GM21737 (cell line): ENCODE measurements around the gene TANC2.
A peak's percentile ranks its signal among the peaks of the same experiment; 100 is the strongest.

Source experiments
- ATAC-seq: cut with Tn5 transposase; IDR thresholded peaks from one replicate; pipeline ENCODE4 v1.9.1; 2021; ENCODE audit warnings: mild to moderate bottlenecking, moderate library complexity; ENCODE audit not compliant: unreplicated experiment

The TANC2 gene

DNA sequence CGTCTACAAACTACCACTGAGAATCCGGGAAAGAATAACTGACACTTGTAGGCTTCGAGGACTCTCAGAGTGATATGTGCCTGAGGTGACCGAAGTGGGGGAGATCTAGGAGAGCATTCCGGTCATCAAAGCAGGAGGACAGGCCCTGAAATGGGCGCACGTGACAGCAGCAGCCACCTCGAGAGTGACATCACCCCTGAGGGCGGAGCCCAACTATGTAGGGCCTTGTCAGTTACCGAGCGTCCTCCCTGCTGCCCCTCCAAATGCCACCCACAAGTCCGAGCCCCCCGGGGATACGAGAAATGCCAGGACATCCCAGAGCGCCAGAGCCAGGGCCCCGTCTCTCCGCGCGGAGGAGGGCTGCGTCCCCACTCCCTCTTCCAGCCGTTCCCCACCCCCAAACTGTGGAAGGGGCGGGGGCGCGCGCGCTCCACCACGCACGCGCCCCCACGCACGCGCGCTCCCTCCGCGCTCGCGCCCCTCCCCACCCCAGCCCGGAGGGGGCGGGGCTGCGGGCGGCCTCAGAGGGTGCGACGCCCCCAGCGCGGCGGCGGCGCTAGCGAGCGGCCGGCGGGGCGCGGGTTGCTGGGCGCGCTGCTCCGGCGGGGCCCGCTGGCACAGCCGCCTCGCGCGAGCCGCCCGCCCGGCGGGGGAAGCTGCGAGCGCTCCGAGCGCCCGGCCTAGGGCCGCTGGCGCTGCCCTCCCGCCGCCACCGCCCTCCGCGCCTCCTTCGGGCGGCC is at the start of gene TANC2:
Gene TANC2, plus strand, starts transcription at position 550 of the 740 bp plus-strand sequence. CDS start 43,325 bp downstream, outside the sequence.
- peak; percentile 59 for ATAC-seq

DNA sequence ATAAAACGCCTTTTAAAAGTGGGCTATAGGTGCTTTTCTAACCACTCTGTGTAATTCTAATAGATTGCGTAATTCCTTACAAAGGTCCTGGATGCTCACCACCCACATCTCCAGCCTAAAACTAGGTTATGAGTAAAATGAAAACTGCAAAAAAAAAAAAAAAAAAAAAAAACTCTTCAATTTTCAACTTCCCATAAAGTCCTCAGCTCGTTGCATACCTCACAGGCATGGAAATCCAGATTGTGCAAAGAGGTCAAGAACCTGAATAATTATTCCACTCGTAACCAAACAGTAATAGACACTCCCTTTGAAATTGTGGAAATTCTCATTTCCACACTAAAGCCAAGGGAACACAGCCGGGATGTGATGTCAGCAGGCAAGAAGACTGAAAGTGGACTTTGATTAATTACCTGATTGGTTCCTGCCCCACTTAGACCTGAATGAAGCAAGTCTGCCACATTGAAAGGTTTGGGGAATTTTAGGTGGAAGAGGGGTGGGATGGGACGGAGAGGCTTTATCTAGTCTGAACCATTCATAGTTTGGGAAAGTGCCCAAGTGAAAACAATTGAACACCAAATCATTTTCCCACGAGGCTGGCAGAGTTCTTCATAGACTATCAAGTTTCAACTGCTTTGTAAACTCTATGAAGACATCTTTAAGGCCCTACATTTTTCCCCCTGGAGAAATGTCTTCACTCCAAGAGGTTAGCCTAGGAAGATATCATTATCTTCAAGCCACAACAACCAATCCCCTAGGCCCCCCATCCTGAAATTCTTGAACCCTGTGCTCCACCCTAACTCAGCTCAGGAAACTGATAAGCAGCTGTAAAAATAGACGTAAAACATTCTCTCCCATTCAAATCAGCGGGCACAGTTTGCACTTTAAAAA is 49.1 kb upstream of the TANC2 start:
- ATAC-seq, result no peak

DNA sequence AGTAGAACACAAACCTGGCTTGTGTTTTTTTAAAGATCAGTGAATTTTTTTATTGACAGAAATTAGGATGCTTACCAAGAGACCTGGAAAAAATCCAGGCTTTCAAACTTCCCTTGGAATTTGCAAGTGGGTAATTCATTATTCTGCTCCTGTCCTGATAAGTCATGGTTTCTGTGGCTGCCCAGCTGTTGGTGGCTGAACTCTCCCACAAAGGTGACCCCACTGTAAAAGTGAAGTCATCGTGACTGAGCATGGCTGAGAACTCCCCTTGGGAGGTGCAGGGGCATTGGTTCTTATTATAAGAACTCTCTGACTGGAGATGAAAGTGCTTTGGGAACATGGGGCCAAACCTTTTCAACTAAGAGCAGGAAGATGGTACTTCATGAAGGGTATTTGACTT is 46.6 kb upstream of the TANC2 start:
- ATAC-seq, result no peak

DNA sequence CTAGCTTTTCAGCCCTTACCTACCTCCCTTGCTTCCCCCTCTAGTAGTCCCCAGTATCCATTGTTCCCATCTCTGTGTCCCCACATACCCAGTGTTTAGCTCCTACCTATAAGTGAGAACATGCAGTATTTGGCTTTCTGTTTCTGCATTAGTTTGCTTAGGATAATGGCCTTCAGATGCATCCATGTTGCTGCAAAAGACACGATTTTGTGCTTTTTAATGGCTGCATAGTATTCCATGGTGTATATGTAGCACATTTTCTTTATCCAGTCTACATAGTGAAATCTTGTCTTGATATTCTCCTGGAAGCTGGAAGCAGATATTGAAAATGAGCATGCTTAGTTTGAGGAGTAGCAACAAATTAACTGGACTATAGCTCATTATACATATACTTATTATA is 45.7 kb upstream of the TANC2 start:
- no peak for ATAC-seq

DNA sequence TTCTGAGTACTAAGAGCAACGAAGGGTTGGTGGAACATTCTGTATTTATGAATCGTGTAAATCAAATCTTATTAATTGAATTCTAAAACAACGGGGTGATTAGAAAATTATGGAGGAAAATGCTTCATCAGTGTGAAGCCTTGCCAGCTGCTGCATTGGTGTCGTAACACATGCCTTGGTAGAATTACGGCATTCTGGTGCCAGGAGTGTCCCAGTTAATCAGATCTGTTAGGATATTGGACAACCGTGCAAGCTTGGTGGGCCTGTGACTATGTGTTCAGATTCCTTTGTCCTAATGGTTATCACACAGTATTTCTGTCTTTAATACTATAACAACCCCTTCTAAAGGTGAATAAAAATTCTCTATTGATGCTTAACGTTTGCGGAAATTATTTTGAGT is 44.2 kb upstream of the TANC2 start:
- ATAC-seq, result no peak

DNA sequence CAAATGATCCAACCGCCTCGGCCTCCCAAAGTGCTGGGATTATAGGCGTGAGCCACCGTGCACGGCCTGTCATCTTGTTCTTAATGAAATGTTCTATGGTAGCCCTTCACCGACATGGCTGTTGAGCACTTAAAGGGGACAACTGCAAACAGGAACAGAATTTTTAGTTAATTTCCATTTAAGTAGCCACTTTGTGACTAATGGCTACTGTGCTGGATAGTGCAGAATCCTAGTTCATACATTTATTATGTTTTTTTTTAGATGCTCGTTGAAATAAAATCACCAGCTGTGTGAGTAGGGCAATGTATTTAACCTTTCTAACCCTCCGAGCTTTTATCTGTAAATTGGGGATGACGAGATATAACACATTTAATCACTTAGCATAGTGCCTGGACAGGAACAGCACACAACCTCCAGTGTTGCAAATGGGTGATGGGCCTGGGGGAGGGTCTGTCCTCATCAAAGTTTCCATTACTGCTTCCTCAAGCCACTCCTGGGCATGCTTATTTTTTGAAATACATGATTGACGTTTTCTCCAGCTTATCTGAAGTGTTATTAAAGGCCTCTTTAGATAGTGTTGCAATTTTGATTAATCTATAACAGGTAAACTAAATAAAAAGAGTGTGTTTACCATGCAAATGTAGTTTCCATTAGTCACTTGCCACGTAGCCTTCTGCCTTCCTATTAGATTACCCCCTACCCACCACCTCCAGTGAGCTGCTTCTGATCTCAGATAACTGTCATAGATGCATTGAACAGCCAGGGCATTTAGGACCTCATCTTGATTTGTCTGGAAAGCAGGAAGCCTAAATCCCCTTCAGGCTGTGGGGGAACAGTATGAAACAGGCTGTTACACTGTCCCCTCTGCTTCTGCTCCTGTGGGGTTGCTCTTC is 42.5 kb upstream of the TANC2 start:
- no peak for ATAC-seq

DNA sequence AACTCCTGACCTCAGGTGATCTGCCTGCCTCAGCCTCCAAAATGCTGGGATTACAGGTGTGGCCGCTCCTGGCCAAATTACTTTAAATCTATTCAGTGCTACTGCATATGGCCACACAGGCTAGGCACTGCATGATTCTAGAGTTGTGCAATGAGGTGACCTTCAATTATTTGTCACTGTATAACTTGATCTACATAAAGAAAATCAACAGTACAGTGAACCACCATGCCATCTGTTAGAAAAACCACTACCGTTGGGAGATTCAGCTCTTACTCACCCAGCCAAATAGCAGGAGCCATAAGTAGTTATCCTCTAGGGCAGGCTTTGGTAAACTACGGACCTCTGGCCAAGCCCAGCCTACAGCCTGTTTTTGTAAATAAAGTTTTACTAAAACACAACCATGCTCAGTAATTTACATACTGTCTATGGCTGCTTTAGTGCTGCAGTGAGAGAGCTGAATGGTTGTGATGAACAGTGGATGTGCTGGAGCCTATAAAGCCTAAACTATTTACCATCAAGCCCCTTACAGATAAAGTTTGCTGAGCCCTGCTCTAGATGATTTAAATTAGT is 40.7 kb upstream of the TANC2 start:
- no peak for ATAC-seq

DNA sequence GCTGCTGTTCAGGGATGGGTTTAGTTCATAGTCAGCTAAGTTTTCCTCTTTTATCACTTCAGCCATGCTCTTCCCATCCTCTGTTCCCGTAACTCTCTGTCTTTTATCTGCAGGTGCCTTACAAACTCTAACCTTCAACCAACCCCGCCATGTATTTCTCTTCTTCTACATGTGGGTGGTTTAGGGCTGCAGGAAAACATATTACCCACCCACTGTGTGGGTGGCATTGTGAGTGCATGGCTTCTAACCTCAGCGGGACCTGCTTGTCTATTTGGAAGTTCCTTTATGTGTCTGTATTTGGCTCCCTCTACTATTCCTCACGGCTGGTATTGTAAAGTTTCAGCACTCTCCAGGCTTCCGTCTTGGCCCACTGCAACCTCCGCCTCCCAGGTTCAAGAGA is 39.0 kb upstream of the TANC2 start:
- no peak for ATAC-seq

DNA sequence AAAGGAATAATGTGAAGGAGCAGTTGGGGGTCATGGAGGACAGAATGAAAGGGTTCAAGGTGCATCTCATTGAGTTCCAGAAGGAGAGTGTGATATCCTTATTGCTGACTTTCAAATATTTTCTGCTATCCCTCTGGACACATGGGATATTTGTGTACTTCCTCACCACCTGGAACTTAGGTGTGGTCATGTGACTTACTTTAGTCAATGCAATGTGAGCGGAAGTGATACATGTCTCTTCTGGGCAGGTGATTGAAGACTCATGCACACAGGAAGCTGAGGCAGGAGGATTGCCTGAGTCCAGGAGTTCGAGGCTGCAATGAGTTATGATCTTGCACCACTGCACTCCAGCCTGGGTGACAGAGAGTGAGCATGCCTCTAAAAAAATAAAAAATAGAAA is 36.7 kb upstream of the TANC2 start:
- ATAC-seq, result no peak

DNA sequence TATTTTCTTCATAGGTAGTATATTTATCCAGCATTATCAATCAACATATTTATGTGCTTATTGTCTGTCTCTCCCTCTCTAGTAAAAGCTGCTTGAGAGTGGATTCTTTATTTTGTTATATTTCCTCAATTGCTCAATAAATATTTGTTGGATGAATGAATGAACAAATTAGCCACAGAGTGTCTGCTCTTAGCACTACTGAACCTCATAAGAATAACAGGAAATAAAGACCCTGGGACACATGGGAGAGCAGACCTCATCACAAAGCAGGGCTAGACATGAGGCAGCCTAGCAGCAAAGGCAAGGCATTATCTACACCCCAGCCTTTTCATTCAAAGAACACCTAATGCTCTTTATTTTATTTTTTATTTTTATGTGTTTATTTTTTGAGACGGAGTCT is 34.9 kb upstream of the TANC2 start:
- ATAC-seq, result no peak

DNA sequence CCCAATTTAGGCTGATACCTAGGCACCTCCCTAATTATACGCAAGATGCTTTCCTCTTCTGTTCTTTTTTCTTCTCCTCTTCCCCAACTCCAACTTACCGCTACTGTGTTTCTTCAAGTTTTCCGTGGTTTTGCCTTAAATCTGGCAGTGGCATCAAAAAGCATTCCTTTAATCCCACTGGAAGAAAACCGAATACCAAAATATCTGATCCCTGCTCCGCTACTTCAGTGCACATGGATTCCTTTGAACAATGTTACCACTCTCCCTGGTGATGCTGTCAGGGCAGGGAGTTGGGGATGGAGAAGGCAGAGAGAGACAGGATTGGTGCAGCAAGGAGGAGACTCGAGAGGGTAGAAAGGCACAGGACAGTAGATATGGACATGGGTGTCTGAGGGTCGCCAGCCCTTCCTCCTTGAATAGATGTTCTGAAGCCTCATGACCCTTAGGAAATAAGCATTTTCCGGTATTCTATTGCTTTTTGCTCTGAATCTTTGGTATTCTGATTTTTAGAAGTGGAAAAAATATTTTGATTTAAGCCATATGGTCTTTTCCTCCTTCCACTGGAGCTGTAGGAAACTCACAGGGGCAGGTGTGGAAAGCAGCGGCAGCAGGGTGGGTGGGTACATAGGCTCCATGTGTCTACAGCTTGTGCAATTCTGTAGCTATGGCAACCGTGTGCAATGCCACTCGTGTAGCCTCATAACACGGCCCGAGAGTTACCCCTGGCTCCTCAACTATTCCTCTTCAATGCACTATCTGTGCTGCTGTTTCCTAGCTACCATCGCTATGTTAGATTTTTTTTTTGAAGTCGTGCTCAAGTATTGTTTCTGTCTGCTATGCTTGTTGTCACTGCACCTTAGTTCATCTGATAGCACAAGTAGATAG is 32.3 kb upstream of the TANC2 start:
- no peak for ATAC-seq

DNA sequence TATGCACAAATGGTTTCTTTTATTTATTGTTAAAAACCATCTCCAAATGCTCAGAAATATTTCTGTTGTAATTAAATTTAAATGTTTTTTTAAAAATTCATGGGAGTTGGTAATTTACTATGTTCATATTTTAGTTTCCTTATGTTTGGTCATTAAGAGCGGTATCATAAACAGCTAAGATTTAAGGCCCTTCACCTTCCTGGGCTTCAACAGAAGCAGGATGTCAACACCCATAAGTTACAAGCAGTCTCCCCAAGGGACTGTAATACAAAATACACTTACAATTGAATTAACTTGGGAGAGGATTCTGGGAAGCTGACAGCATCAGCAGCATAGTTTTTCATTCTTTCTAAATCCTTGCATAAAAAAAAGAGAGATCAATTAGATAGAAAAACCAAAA is 30.9 kb upstream of the TANC2 start:
- no peak for ATAC-seq

DNA sequence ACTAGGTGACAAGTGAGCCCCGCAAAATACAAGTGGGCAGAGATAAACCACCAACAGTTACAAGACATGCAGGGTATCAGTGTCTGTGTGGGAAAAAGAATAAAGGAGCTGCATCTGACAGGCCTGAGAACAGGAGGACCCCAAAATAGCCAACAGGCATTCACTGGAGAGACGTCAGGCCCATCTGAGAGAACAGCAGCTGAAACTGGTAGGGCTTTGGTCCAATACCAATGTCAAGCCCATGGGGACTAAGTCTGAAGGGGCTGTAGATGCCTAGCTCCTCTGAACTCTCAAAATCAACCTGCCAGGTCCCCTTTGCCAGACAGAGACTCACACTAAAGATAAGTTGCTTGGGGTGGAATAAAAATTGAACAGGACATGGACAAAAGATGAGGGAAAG is 30.5 kb upstream of the TANC2 start:
- ATAC-seq, result no peak

DNA sequence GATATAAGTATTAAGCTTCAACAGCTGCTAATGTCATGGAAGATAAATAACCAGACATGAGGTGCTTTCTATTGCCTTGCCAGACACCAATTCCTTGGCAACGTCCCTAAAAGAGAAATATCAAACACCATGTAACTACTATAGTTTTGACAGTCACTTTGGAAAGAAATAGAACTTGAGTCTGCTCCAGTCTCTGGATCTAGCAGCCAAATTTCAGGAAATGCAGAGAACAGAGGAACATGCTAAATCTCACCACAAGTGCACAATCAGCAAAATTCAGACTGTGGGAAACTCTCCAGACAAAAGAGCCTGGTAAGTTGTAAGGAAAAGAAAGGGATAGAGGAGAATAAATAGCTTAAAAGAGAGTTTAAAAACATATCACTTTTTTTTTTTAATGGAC is 28.4 kb upstream of the TANC2 start:
- no peak for ATAC-seq

DNA sequence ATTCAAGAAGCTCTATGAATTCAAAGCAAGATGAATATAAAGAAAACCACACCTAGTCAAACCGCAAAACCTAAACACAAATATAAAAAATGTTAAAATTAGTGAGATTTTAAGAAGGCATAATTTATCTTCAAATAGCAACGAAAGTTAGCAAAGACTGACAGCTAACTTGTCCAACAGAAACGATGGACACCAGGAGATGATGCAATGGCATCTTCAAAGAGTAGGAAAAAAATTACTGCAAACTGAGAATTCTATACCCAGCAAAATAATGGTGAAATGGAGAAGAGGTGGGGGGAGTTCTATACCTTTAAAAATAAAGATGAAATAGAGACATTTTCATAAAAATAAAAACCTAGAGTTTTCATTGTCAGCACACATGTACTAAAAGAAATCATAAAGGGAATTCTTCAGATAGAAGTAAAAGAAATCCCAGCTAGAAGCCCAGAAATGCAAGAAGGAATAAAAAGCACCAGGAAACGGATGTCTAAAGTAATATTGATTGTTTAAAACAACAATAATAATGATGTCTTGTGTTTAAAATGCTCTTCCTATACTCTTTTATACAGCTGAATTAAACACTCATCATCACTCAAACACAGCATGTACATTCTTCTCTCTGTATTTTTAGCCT is 24.6 kb upstream of the TANC2 start:
- ATAC-seq, result no peak

DNA sequence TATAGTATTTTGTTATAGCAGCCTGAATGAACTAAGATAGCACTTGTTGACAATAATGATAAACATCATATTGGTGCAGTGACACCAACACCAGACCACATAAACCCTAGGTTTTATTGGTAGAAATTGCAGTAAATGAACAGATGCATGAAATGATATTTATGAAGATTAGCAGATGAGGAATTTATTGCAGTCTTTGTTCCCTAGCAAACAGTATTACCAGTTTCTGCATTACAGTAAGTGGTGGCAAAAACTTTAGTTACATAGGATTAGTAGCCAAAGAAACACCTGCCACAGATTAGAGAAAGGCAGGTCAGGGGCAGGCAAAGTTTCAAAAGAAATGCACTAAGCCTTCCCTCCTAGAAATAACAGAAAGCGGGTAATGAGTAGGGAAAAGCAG is 17.7 kb upstream of the TANC2 start:
- no peak for ATAC-seq

DNA sequence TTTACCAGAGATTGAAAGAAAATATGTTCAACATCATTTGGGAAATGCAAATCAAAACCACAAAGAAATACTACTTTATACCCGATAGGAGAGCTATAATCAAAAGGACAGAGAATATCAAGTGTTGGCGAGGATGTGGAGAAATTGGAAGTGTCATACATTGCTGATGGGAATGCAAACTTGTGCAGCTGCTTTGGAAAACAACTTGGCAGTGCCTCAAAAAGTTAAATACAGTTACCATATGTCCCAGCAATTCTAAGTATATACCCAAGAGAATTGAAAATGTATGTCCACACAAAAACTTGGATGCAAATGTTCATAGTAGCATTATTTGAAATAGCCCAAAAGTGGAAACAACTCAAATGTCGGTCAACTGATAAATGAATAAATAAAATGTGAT is 17.0 kb upstream of the TANC2 start:
- no peak for ATAC-seq

DNA sequence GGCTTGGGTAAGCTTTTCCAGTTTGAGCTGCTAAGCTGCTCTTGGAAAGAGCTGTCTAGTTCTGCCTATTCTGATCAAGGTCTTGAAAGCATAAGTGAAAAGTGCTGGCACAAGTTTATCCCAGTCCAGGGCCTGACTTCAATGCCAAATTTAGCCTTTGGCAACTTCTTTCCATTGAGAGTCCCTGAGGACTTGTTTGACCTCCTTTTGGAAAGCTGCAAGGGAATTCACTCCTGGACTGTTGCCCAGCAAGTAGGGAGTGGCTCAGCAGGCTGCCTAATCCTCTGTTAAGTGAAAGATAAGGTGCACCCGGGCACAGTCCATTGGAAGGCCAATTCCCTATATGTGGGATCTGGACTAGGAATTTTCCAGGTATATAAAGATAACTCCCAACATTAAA is 16.0 kb upstream of the TANC2 start:
- no peak for ATAC-seq

DNA sequence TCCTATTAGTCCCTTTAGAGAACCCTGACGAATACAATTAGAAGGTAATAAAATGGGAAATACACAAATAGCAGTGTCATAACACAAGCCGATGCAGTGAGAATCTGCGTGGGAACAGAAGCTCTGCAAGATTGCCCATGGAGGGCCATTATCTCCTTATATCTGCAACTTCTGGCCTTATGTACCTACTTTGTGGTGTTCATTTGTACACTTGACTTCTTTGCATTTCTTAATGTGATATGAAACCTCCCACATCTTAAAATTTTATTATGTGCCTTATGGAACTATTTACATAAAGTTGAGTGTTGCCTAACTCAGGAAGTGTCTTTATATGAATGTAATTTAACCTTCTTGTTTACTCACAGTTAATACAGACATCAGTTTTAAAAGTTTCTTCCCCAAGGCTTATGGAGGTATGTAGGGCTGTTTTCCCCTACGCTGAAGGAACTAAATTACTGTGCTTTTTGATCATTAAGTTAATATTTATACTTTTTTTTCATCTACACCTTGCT is 10.1 kb upstream of the TANC2 start:
- ATAC-seq, result no peak
